NCI-H2171 treated with DMSO at 0.1 percent for 48 hours (cell line): ENCODE measurements around the gene DLG2.
"Not testable (repeated sequence)": the region's sequence is repeated elsewhere in the genome, so short reads cannot be mapped to it uniquely, and the experiment has no call there.

Experiments
- DNase-seq: peaks from one replicate; lab custom pipeline; 2025; lab: John Stamatoyannopoulos, UW

DLG2 gene

DNA sequence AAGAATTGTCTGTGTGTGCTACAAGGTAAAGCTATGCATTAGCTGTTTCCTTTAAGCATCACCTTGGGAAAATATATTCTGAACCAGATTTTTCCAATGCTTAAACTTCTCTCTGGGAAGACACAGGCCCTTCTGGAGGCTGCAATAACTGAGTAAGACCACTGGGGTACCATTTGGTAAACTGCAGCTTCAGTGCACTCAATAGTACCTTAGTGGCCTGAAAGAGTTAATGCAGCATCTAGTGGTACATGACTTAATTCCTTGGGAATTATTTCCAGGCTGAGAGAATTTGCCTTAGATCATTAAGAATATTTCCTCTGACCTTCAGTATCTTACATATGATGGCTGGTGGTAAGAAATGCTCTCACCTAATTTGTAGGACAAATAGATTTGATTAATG, 727.4 kb downstream of the DLG2 start:
- DNase-seq, result no peak

GRCh38 chr11:84899134-84899533, 728.0 kb downstream of the DLG2 start:
- DNase-seq, result no peak

DNA sequence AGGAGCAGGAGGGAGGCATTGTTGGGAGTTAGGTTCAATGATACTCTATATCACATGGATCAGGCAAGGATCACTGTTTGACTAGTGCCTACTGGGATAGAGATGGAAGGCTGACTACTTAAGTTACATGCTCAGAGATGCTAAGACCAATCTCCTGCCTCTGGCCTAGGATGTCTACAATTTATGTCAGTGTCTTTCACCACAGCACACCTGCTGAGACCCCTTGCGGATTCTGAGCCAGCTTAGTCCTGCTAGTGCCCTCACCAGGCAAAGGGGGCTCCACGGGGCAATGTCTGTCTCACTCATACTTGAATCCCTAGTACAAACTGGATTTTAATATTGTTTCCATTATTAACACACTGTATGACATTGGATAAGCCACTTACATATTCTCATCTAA, 732.5 kb downstream of the DLG2 start:
- no peak for DNase-seq

DNA sequence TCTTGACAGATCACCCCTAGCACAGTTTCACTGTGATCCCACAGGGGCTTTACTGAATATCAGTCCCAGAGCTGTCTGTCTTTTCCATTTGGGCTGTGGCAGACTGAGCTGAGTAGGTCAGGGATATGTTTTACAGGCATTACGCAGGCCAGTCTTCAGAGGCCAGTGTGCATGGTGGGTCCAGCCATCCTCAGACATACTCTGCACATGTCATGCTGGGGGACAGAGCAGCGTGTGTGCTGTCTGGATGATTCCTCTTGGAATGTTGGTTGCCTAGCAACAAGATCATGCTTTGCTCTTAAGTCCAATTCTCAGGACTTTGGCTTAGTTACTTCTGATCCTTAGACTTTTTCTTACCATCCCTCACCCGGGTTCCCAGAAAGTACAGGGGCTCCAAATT, 736.5 kb downstream of the DLG2 start:
- DNase-seq, result no peak

DNA sequence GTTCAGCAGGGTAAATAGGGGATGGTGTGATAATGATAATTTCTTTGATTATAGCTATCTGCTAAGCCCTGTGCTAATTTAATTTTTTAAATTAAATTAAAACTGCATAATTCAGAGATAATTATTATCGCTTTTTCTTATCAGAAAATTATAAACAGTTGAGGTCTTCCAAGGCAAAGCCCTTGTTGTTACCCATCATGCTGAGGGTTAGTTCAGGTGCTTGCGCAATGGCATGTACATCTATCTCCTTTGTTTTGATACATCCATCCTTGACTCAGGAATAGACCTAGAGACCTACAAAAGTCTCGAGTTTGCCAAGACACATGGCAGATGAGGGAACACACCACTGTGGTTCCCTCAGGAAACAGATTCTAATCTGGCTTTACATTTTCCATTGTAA, 737.6 kb downstream of the DLG2 start:
- DNase-seq, result no peak

- no peak for DNase-seq
These were observed 740.0 kb downstream of the DLG2 start for GRCh38 chr11:84887055-84887629.

GRCh38 chr11:84886344-84886743, 740.8 kb downstream of the DLG2 start:
- DNase-seq, result no peak

DNA sequence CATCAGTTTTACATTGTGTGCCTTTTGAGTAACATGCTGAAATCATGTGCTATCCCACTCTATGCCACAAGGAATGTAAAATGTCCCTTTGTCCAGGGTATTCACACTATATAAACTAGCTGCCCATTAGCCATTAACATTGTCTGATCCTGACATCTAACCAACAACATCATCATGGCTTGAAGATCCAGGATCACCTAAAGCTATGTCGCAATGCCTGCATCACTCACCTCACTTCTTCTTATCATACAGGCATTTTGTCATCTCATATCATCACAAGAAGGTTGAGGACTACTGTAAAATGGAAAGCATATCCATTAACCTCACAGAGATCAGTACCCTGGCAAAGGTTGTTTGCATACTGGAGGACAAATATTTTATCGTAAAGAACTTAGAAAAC, 742.3 kb downstream of the DLG2 start:
- no peak for DNase-seq

DNA sequence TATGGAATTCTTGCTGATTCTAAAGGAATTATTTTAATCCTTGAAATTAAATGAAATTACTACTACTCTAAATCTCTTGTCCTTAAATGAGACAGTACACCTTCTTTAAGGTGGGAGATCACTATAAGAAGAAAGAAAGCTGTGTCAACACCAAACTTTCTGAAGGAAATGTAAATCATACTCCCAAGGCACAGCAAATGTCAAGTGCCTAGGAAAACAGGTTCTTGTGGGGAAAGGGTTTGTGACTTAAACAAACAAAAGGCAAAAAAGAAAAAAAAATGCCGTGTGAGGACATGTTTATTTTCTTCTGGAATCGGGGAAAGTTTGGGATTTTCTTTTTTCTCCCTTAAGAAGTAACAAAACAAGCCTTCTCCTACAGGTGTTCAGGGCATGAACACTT, 745.1 kb downstream of the DLG2 start:
- DNase-seq, result no peak

DNA sequence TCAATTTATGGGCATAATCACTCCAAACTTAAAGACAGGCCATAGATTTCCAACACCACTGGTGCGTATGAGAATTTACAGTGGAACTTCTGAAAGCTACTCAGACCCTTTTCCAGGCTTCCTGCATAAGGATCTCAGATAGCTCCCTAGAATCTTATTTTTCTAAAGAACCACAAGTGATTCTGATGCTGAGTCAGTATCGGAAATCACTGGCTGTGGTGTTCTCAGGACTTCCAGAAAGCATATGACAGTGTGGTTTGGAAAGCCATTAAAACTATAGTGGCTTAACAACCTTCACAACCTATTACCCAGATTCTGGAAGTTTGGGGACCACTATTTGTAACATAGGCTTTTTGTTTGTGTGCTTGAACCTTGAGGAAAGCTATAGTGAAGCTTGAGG, 756.0 kb downstream of the DLG2 start:
- DNase-seq, result no peak

GRCh38 chr11:84870486-84870885, 756.7 kb downstream of the DLG2 start:
- no peak for DNase-seq

GRCh38 chr11:84866922-84867321, 760.2 kb downstream of the DLG2 start:
- no peak for DNase-seq

- DNase-seq, result no peak
These were observed 761.2 kb downstream of the DLG2 start for GRCh38 chr11:84865791-84866535.

- no peak for DNase-seq
These were observed 761.9 kb downstream of the DLG2 start for GRCh38 chr11:84865257-84865656.

GRCh38 chr11:84857746-84858145, 769.4 kb downstream of the DLG2 start:
- no peak for DNase-seq

DNA sequence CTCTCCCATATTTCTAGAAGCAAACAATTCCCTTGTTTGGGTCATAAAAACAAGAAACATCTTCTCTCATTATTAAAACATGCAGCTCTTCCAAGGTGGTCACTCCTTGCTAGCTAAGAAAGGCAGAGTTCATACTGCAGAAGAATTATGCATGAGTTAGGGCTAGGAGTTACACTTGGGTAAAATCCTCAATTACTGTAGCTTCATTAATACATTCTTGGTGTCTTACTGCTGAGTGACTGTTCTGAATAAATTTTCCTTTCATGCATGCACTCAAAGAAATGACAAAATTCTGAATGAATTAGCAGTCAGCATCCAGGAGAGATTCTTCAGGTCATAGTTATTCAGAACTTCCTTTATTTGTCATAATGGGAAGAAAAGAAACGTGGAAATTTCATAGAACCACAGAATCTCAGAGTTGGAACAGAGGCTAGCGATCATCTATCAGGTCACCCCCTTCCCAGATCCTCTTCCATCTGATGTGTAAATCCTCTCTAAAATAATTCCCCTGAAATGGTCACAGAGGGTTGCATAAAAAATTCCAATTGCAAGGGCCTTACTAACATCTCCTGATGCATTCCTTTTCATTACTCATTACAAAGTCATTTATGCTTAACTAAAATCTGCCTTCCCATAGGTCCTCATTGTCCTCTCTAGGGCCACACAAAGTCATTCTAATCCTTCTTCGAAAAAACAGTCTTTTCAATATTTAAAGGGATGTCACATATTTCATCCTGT, 771.5 kb downstream of the DLG2 start:
- DNase-seq, result no peak

DNA sequence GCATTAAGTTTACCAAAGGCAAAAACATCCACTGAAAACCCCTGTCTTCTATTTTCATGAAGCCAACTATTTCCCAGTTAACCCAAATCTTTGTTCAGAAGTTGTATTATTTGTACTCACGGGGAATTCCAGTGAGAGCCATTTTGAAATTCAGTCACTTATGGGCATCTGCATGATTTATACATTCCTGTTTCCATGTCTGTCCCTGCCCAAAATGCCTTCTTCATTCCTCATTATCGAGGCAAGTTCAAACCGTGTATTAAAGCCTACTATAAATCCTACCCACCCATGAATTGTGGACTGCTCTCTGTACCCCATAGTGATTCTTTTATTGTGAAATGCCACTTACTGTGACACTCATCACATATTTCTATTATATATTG, 772.7 kb downstream of the DLG2 start:
- no peak for DNase-seq

- no peak for DNase-seq
These were observed 773.2 kb downstream of the DLG2 start for GRCh38 chr11:84853841-84854497.

GRCh38 chr11:84847842-84848241, 779.3 kb downstream of the DLG2 start:
- DNase-seq, result no peak

DNA sequence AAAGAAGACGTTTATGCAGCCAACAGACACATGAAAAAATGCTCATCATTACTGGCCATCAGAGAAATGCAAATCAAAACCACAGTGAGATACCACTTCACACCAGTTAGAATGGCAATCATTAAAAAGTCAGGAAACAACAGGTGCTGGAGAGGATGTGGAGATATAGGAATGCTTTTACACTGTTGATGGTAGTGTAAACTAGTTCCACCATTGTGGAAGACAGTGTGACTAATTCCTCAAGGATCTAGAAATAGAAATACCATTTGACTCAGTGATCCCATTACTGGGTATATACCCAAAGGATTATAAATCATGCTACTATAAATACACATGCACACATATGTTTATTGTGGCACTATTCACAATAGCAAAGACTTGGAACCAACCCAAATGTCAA, 786.9 kb downstream of the DLG2 start:
- DNase-seq, result not testable (repeated sequence)

- DNase-seq, result no peak
These were observed 789.6 kb downstream of the DLG2 start for GRCh38 chr11:84837402-84838069.

DNA sequence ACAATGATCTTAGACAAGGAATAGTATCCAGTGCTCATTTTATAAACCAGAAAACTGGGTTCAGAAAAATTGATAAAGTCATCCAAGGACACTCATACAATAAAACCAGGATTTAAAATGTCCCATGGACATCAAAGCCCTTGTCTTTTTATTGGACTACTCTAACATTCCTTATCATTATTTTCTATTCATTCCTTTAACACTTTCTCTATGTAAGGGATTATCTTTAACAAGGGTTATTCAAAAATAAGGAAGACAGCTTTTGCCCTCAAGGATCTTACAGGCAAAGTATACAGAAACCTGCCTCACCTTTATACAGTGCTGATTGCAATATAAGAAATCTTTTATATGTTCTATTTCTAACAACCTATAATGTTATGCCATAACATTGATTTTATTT, 790.8 kb downstream of the DLG2 start:
- no peak for DNase-seq
